Esophagus squamous epithelium (tissue), 5 donors: ENCODE results near the gene PAK6. TPM values are rescaled to one million over a fixed set of nuclear protein-coding genes. Genes with fewer than 3 reads are reported as not detected.

Source experiments
- DNase-seq: peaks from one replicate; lab custom pipeline; 2025; lab: John Stamatoyannopoulos, UW
- H3K27ac ChIP-seq, 4 donors: fragments of 200-600 bp; sonication (generic); one replicate each; pipeline ENCODE4 v1.5.1; 2016 to 2019; ENCODE audit warnings: mild to moderate bottlenecking in 1 of 4
- H3K27me3 ChIP-seq, 4 donors: fragments of 200-600 bp; sonication (generic); 1 replicate in 3 of 4; 2 replicates in 1 of 4; pipeline versions ENCODE4 v1.5.1 to v1.6.0; 2017 to 2021; ENCODE audit warnings: antibody characterized with exemption in 1 of 4
- H3K36me3 ChIP-seq, 3 donors: fragments of 200-600 bp; sonication (generic); one replicate each; pipeline ENCODE4 v1.5.1; 2016 to 2019
- H3K4me1 ChIP-seq, 3 donors: fragments of 200-600 bp; sonication (generic); one replicate each; pipeline ENCODE4 v1.5.1; 2017 to 2019
- H3K4me3 ChIP-seq, 4 donors: fragments of 200-600 bp; sonication (generic); 1 replicate in 3 of 4; 2 replicates in 1 of 4; pipeline ENCODE4 v1.5.1; 2016 to 2019; ENCODE audit warnings: mild to moderate bottlenecking in 2 of 4, moderate library complexity in 1 of 4
- H3K9me3 ChIP-seq, 3 donors: fragments of 200-600 bp; sonication (generic); one replicate each; pipeline ENCODE4 v1.5.1; 2016 to 2019
- POLR2A ChIP-seq, 4 donors: fragments of 450-650 bp; IDR thresholded peaks; one replicate each; pipeline ENCODE4 v1.6.1; 2017; ENCODE audit warnings: antibody characterized with exemption in 4 of 4, mild to moderate bottlenecking in 4 of 4, moderate library complexity in 3 of 4
- WGBS, 2 donors: methylation state at CpG; one replicate each; pipeline ENCODE4 v1.1.5; 2018; 5-methylcytosine and 5-hydroxymethylcytosine counted together
- intact Hi-C: fragments of 100-400 bp; cut with DNase I; formaldehyde crosslinking; loops from one replicate; pipeline ENCODE4 v1.15.0; 2022
- total RNA-seq, 4 donors: library from RNA; depleted of rRNA; stranded (reverse); fragments of >200 nt; gene quantifications; one replicate each; pipeline ENCODE4 v1.1.0, GENCODE V29; 2016
- TF ChIP-seq, protein P1 (sequence below), 6 experiments: fragments of 450-650 bp in 4 of 6; fragments of 200-600 bp in 2 of 6; sonication (generic) in 2 of 6; IDR thresholded peaks; one replicate each; pipeline ENCODE4 v1.5.1; 2016 to 2019; ENCODE audit warnings: antibody characterized with exemption in 6 of 6, mild to moderate bottlenecking in 4 of 6, moderate library complexity in 4 of 6
- donor health status: DM: yes; HTN: yes; CAD: no.

Gene PAK6
- total RNA-seq, 4 donors from 2014 or later = 31.5 to 53.5 (median 37.2) TPM

DNA sequence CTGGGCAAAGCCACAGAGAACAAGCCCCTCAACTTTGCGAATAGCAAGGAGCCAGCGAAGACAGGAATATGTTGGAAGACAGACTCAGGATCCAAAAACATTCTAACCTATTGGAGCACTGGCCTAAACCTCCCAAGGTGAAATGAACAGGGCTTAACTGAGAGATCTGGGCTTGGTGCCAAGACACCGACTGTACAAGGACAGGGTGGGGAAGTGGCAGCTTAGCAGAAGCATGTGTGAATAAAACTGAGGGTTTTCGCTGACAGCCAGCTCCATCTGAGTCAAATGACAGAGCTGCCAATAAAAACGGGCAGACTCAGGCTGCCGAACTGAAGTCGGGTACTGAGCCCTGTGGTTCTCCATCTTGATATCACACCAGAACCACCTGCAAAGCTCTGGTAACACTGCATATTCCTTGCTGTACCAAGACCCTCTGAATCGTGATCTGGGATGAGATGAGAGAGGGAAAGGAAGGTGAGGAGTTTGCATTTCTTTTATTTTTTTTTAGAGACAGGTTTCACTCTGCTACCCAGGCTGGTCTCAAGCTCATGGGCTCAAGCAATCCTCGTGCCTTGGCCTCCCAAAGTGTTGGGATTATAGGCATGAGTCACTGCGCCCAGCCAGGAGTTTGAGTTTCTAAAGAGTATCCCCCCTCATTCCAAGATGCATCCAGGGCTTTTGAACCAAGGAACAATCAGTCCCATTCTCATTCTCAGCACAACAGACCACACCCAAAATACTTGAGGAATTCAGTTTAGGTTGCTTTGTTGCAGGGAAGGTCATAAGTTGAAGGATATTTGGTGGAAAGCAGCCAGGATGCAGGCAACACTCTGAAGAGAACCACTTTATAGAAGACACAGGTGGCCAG, 74.9 kb downstream of the PAK6 start:
- TF ChIP-seq POLR2A (IDR thresholded peaks at IDR 0.05) = no peak
- TF ChIP-seq, protein P1, sequence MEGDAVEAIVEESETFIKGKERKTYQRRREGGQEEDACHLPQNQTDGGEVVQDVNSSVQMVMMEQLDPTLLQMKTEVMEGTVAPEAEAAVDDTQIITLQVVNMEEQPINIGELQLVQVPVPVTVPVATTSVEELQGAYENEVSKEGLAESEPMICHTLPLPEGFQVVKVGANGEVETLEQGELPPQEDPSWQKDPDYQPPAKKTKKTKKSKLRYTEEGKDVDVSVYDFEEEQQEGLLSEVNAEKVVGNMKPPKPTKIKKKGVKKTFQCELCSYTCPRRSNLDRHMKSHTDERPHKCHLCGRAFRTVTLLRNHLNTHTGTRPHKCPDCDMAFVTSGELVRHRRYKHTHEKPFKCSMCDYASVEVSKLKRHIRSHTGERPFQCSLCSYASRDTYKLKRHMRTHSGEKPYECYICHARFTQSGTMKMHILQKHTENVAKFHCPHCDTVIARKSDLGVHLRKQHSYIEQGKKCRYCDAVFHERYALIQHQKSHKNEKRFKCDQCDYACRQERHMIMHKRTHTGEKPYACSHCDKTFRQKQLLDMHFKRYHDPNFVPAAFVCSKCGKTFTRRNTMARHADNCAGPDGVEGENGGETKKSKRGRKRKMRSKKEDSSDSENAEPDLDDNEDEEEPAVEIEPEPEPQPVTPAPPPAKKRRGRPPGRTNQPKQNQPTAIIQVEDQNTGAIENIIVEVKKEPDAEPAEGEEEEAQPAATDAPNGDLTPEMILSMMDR (IDR thresholded peaks at IDR 0.05) = no peak
- Histone ChIP-seq H3K4me1 (peaks cover 6 to 16% (median 7%) of the 10 kb centered on the region in 3 donors), H3K36me3 (no peaks in the 10 kb centered on the region), H3K27ac (no peak overlapping the region), H3K27me3 (peaks cover 0 to 72% (median 0%) of the 10 kb centered on the region in 4 donors), H3K4me3 (no peak overlapping the region), H3K9me3 (no peaks in the 10 kb centered on the region)
- intact Hi-C loops = no loop called here
- DNase-seq = no peak
- WGBS, 2 donors = 23 to 29% methylated on average over 8 to 10 of the region's 10 CpGs

DNA sequence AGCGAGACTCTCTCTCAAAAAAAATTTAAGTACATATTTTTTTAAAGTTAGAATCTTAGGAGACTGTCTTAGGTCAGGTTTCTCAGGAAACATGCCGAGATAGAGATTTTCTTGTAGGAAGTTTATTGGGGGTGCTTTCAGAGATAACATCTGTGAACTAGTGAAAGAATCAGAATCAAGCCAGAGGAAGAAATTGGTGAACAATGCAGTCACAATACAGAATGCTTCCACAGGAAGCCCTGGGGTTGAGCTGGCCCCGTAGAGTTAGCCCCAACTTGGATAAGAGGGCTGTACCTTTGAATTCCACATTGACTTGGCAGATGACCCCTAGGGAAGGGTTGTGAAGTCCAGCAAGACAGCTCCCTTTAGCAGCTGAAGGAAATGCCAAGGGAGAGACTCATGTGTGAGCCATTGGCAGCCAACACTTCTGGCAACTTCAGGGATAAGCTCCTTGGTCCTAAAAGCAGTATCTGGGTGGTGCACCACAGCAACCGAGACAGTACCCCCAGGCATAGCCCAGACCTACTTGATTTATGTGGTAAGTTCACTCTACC, 75.9 kb downstream of the PAK6 start:
- no peak overlapping the region for H3K4me3 ChIP-seq
- intact Hi-C loops = no loop called here
- no peak for DNase-seq
- WGBS, 2 donors = 70 to 85% methylated on average over 4 of the region's 4 CpGs
- no peak for TF ChIP-seq POLR2A (IDR thresholded peaks at IDR 0.05)
- TF ChIP-seq, protein P1 (IDR thresholded peaks at IDR 0.05) = no peak
- peaks cover 6 to 13% (median 7%) of the 10 kb centered on the region in 3 donors for H3K4me1 ChIP-seq
- H3K27me3 ChIP-seq = peaks cover 0 to 71% (median 0%) of the 10 kb centered on the region in 4 donors
- H3K36me3 ChIP-seq = no peaks in the 10 kb centered on the region
- no peaks in the 10 kb centered on the region for H3K9me3 ChIP-seq
- no peak overlapping the region for H3K27ac ChIP-seq

DNA sequence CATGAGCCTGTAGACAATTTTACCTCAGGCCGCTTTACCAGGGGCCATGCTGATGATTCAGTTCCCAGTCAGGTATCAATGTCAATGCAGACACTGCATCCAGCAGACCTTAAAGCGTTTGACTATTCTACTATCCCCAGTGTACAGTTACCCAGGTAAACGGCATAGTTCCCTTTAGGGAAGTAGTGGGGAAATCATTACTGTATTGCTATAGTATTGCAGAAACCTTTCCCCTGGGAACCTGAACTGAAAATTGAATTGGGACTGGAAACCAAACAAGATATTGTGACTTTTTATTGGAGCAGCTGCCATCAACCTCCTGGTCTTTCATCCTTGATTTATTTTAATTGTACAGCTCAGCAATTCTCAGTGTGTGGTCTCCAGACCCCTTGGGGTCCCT, 78.1 kb downstream of the PAK6 start:
- Histone ChIP-seq H3K4me3 (no peak overlapping the region), H3K27me3 (peaks cover 0 to 52% (median 0%) of the 10 kb centered on the region in 4 donors), H3K4me1 (peaks cover 6 to 13% (median 7%) of the 10 kb centered on the region in 3 donors), H3K9me3 (no peaks in the 10 kb centered on the region), H3K36me3 (no peaks in the 10 kb centered on the region), H3K27ac (no peak overlapping the region)
- 71 to 77% methylated on average over 3 of the region's 3 CpGs for WGBS, 2 donors
- intact Hi-C loops = no loop called here
- DNase-seq = no peak
- TF ChIP-seq POLR2A (IDR thresholded peaks at IDR 0.05) = no peak
- TF ChIP-seq, protein P1 (IDR thresholded peaks at IDR 0.05) = no peak

DNA sequence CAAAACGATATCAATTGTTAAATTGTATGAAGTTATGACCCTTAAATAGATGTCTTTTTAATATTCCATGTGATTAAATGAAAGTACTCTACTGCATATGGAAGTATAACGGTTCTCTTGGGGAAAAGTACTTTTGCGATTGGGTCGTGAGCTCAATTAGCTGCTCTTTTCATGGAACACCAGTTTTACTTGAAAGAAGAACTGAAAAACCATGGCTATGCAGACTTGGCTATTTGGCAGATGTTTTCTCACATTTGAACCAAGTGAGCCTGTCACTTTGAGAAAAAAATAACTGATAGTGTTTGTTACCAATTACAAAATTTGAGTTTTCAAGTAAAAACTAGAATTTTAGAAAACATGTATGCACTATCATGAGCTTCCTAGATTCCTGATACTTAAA, 78.7 kb downstream of the PAK6 start:
- Histone ChIP-seq H3K4me3 (no peak overlapping the region), H3K4me1 (peaks cover 8 to 17% (median 9%) of the 10 kb centered on the region in 3 donors), H3K27me3 (peaks cover 0 to 45% (median 0%) of the 10 kb centered on the region in 4 donors), H3K27ac (no peak overlapping the region), H3K9me3 (no peaks in the 10 kb centered on the region), H3K36me3 (no peaks in the 10 kb centered on the region)
- TF ChIP-seq, protein P1 (IDR thresholded peaks at IDR 0.05) = no peak
- TF ChIP-seq POLR2A (IDR thresholded peaks at IDR 0.05) = no peak
- intact Hi-C loops = no loop called here
- no peak for DNase-seq
- 70 to 84% methylated on average over 4 of the region's 4 CpGs for WGBS, 2 donors

DNA sequence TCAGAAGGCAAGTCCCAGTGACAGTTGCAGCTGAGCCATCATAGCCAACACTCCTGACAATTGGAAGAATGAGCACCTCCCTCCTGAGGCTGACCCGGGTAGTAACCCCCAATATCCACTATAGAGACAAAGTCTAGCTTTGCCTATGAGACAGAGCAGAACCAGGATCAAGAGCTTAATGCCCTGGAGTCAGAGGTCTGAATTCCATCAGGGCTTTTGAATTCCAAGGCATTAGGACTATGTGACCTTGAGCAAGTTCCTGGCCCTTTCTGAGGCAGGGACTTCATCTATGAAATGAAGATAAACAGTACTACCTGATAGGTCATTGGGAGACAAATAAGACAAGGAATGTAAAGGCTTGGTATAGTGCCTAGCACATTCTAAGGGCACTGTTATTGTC, 81.5 kb downstream of the PAK6 start:
- DNase-seq = no peak
- Histone ChIP-seq H3K4me3 (no peak overlapping the region), H3K27me3 (peaks cover 0 to 40% (median 0%) of the 10 kb centered on the region in 4 donors), H3K4me1 (peaks cover 18 to 27% (median 19%) of the 10 kb centered on the region in 3 donors), H3K9me3 (no peaks in the 10 kb centered on the region), H3K36me3 (no peaks in the 10 kb centered on the region), H3K27ac (no peak overlapping the region)
- TF ChIP-seq POLR2A (IDR thresholded peaks at IDR 0.05) = no peak
- intact Hi-C loops = no loop called here
- WGBS, 2 donors = 100% methylated on average over 1 of the region's 1 CpG; no CpG with 5 or more reads in 1 of the 2 donors
